Fibroblast of skin of right quadriceps (primary cell): ENCODE data around the gene SMARCC2.
"Not testable (repeated sequence)": the region's sequence is repeated elsewhere in the genome, so short reads cannot be mapped to it uniquely, and the experiment has no call there.

Experiments used
- DNase-seq: peaks from one replicate; pipeline ENCODE4 v3.0.0-alpha.2; 2013

Gene SMARCC2

DNA sequence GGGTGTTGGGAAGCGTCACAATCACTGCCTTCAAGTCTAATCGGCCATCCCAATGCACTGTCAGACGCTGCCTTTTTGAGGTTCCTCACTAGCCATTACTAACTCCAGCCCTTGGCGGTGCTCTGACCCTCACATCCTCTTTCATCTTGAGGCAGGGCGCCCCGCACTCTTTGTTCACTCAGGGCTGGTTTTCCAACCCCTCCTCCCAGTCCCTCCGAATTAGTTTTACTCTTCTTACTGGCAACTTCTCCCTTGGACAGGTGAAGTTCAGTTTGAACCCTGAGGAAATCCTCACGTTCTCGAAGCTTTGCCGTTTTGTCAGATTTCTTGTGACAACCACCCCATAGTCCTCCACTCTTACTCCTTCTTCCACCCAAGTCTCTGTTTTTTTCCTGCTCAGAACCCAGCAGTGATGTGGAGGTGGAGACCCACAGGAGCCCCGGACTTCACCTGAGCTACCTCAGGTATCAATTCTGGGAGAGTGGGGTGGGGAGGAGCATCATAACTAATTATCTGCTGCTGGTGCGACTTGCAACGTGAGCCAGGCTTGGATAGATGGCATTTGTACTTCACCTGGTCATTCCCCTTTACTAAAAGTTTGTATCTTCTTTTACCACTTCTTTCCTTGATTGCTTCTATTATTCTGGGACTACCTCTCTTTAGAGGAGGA lies 70.5 kb downstream of the SMARCC2 start:
- DNase-seq = no peak

DNA sequence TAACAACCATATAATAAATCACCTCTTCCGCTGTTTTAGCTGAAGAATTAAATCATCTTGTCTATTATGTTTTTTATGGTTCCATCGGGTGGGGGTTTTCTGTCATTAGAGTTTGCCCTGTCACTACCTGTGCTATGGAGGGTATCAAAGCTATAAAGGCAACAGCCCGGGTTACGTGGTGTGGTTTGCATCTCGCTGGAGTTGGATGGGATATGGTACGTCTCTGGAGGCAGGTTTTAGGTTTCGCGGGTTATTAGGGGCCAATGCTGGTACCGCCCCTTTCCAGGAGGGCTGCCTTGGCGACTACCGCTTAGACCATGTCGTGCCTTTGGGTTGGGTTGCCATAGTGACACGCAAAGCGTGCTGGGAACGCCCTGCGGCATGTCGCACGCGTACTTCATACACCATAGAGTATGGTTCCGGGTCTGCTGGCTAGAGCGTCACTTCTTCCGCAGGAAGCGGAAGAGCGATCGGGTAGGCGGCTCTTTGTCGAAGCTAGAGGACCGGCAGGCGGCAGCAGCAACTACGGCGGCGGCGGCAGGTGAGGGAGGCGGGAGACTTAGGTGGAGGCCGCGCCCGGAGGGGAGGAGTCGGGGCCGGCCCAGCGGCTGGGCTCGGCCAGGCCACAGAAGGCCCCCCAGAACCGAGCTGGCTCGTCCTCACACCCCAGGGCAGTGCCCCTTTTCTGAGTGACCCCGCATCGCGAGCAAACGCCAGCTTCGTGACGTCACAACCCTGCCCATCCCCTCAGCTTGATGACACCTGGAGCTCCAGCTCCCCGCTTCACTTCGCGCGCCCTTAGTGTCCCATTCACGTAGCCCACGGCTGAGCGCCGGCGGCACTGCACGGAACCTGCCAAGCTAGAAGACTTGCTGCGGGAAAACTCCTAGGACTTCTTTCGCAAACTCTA lies 71.2 kb downstream of the SMARCC2 start, which contains the start of gene ZC3H10:
Gene ZC3H10 (plus strand): TSS at position 489 of the 910 bp plus-strand sequence. CDS start 2,297 bp downstream, outside the sequence.
- peak; percentile 99 for DNase-seq

DNA sequence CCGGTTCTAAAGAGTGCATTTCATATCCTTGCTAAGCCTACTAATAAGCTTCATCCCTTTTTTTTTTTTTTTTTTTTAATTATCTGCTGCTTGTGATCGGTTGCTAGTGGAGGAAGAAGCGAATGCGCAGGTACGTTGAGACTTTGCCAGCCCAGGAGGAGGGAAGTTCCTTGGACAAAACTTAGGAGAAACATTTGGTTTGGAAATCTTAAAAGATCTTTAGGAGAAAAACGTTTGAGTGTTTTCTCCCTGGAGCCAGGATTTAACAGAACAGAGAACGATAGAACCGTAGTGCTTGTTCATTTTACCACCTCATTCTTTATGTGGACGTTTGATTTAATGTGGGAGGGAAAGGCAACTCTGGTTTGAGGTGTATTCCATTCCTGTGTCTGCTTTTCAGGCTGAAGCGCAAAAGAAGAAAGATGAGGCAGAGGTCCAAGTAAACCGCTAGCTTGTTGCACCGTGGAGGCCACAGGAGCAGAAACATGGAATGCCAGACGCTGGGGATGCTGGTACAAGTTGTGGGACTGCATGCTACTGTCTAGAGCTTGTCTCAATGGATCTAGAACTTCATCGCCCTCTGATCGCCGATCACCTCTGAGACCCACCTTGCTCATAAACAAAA lies 72.1 kb downstream of the SMARCC2 start:
- not testable (repeated sequence) for DNase-seq

DNA sequence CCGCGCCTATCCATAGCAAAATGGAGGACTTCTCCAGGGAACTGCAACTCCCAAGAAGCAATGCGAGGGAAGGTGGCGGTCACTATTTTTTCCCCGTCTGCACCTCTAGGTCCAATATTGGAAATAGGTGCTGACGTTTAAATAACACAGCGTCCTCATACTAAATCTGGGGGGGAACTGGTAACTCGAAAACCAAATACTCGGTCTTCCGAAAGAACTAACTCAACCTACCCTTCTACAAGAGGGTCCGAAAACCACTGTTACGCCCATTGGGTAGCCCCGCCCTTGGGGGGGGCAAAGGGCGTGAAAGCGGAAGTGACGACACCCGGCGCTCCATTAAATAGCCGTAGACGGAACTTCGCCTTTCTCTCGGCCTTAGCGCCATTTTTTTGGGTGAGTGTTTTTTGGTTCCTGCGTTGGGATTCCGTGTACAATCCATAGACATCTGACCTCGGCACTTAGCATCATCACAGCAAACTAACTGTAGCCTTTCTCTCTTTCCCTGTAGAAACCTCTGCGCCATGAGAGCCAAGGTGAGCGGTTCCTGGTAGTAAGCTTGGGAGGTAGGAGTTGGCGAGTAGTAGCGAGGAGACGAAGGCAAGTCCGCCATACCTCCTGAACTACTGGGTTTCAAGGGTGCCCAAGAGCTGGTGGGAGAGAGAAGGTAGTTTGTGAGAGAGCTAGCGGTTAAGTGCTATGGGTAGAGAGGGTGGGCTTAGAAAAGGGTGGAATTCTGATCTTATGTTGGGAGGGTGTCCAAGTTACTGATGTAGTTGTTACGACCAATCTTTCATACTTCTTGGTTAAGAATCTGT lies 72.8 kb downstream of the SMARCC2 start, which contains the start of gene RPL41:
Gene RPL41 (plus strand): TSS at position 367 of the 815 bp plus-strand sequence.
- DNase-seq = peak; percentile 94

DNA sequence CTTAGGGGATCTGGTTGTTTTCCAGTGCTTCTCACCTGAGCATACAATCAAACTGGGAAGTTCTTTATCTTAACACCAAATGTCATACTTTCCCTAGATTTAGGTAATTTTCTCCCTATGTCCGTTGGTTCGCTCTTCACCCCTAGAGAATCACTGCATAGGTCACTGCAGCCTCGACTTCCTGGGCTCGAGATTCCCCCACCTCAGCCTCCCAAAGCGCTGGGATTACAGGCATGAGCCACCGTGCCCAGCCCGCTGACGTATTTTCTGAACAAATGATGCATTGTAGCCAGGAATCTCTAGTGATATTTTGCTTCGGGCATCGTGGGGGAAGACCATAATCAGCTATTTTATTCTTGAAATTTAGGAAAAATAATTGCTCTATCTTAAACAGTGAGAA lies 74.0 kb downstream of the SMARCC2 start:
- no peak for DNase-seq

DNA sequence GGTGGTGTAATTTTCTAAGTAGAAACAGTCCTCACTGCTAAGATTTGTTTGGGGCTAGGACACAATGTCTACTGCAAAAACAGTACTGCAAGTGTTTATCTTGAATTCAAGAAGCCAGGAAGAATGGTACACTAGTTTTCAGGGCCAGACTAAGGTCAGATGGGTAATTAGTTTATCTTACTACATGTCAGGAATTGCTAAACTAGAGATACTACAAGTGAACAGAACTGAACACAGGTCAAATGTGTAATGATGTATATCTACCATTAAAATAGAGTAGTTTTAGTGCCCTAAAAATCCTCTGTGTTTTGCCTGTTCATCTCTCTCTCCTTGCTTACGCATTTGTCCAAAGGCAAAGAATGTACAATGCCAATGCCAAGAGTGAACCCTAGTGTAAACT lies 75.2 kb downstream of the SMARCC2 start:
- no peak for DNase-seq
